Stomach (tissue), 4 donors: ENCODE measurements around the gene PLEKHG4B.

ENCODE experiments used
- POLR2A ChIP-seq, 4 donors: fragments of 450-650 bp; IDR thresholded peaks; one replicate each; pipeline ENCODE4 v1.6.1; 2016; ENCODE audit warnings: antibody characterized with exemption in 4 of 4, control low read depth in 2 of 4, mild to moderate bottlenecking in 1 of 4, moderate library complexity in 1 of 4
- POLR2AphosphoS5 ChIP-seq, 3 donors: sonication (generic); formaldehyde crosslinking; IDR thresholded peaks; one replicate each; pipeline ENCODE4 v1.6.1; 2016; ENCODE audit warnings: antibody characterized with exemption in 3 of 3
- TF ChIP-seq, protein P1 (sequence below), 7 experiments: fragments of 450-650 bp in 4 of 7; fragments of 200-600 bp in 3 of 7; sonication (generic) in 3 of 7; IDR thresholded peaks; one replicate each; pipeline ENCODE4 v1.5.1; 2016 to 2019; ENCODE audit warnings: antibody characterized with exemption in 7 of 7, control low read depth in 2 of 7, mild to moderate bottlenecking in 1 of 7

DNA sequence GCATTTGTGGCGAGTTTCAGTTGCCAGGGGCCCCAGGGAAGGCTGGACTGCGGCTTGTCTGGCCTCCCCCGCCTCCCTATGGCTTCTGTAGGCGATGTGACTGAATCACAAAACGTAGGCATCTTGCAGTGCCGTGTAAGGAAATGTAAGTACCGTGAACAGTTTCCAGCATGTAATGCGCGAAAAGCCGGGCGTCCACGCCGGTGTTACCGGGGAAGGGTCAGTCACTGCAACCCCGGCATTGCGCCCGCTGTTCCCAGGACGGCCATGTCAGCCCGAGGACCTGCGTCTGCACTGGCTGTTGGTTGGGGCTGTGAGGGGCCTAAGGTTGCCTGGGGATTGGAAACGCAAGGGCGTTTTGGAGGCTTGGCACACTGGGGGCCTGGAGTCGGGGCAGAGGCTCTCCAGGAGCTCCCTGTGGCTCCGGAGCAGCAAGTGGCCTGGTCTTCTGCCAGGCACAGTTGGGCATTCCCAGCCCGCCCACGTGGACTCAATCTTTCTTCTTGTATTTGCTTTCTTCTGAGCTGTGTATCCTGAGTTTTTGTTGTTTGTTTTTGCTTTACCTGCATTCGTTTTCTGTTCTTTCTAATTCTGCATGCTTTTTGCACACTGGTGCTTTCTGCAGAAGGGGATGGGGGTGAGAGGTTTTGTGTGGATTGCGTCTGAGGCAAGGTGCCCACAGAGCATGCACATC, 36.9 kb upstream of the PLEKHG4B start:
- TF ChIP-seq, protein P1, sequence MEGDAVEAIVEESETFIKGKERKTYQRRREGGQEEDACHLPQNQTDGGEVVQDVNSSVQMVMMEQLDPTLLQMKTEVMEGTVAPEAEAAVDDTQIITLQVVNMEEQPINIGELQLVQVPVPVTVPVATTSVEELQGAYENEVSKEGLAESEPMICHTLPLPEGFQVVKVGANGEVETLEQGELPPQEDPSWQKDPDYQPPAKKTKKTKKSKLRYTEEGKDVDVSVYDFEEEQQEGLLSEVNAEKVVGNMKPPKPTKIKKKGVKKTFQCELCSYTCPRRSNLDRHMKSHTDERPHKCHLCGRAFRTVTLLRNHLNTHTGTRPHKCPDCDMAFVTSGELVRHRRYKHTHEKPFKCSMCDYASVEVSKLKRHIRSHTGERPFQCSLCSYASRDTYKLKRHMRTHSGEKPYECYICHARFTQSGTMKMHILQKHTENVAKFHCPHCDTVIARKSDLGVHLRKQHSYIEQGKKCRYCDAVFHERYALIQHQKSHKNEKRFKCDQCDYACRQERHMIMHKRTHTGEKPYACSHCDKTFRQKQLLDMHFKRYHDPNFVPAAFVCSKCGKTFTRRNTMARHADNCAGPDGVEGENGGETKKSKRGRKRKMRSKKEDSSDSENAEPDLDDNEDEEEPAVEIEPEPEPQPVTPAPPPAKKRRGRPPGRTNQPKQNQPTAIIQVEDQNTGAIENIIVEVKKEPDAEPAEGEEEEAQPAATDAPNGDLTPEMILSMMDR (IDR thresholded peaks at IDR 0.05) = no peak
- TF ChIP-seq POLR2AphosphoS5 (IDR thresholded peaks at IDR 0.05) (no peak), POLR2A (IDR thresholded peaks at IDR 0.05) (no peak)
